Measurements from ENCODE around the gene SLC22A3.

DNA sequence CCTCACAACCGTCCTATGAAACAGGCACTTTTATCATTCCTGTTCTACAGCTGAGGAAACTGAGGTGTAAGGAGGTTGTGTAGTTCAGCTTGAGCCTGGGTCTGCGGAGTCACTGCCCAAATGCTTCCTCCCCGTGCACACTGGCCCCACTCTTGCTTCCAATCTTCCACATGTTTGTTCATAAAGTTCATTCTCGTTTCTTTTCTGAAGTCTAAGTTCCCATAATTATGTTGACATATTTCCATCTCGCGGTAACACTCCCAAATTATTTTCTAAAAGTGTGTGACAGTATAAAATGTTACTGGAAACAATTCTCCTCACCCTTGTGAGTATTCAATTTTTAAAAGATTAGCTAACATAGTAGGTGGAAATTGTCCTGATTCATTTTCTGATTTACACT, 106.9 kb downstream of the SLC22A3 start:
- TF ChIP-seq, protein P1, sequence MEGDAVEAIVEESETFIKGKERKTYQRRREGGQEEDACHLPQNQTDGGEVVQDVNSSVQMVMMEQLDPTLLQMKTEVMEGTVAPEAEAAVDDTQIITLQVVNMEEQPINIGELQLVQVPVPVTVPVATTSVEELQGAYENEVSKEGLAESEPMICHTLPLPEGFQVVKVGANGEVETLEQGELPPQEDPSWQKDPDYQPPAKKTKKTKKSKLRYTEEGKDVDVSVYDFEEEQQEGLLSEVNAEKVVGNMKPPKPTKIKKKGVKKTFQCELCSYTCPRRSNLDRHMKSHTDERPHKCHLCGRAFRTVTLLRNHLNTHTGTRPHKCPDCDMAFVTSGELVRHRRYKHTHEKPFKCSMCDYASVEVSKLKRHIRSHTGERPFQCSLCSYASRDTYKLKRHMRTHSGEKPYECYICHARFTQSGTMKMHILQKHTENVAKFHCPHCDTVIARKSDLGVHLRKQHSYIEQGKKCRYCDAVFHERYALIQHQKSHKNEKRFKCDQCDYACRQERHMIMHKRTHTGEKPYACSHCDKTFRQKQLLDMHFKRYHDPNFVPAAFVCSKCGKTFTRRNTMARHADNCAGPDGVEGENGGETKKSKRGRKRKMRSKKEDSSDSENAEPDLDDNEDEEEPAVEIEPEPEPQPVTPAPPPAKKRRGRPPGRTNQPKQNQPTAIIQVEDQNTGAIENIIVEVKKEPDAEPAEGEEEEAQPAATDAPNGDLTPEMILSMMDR (IDR thresholded peaks at IDR 0.05), result no peak
- TF ChIP-seq EZH2 (IDR thresholded peaks at IDR 0.05; ENCODE audit: borderline replicate concordance, insufficient read depth, low read depth, low read length, poor library complexity, severe bottlenecking), result no peak
